SK-N-SH (cell line): ENCODE data around the gene RYR3.
A peak's percentile ranks its signal among the peaks of the same experiment; 100 is the strongest.

Experiments used
- CTCF ChIP-seq: fragments of 200-600 bp; sonication (generic); IDR thresholded peaks from 2 replicates; pipeline ENCODE4 v1.6.1; 2017; ENCODE audit warnings: antibody characterized with exemption, mild to moderate bottlenecking, moderate library complexity
- EP300 ChIP-seq, 2 experiments: IDR thresholded peaks; 2 replicates each; pipeline versions ENCODE4 v1.4.0 to v1.6.1; 2012; ENCODE audit warnings: borderline replicate concordance in 1 of 2, low read depth in 1 of 2, low read length in 1 of 2
- JUND ChIP-seq: IDR thresholded peaks from 2 replicates; pipeline ENCODE4 v1.4.0; 2012
- POLR2AphosphoS5 ChIP-seq: IDR thresholded peaks from 2 replicates; pipeline ENCODE4 v1.6.1; 2012; ENCODE audit warnings: low read depth, low read length
- RAD21 ChIP-seq: IDR thresholded peaks from 2 replicates; pipeline ENCODE4 v1.6.1; 2012; ENCODE audit warnings: mild to moderate bottlenecking, low read length
- SMC3 ChIP-seq: IDR thresholded peaks from 2 replicates; pipeline ENCODE4 v1.6.1; 2012; ENCODE audit warnings: low read depth, low read length, improper control_type of control experiment

- TF ChIP-seq SMC3 (peak; percentile 17; the same call in 1 of the 2 replicates), EP300 (IDR thresholded peaks at IDR 0.05; ENCODE audit: borderline replicate concordance in 1 of 2, low read depth in 1 of 2, low read length in 1 of 2) (no peak), CTCF (peak; percentile 39), RAD21 (peak; percentile 55), POLR2AphosphoS5 (no peak), JUND (no peak)
Observed at GRCh38 chr15:33699691-33700447, 389.1 kb downstream of the RYR3 start.
